ENCODE data around the gene SCAPER.

DNA sequence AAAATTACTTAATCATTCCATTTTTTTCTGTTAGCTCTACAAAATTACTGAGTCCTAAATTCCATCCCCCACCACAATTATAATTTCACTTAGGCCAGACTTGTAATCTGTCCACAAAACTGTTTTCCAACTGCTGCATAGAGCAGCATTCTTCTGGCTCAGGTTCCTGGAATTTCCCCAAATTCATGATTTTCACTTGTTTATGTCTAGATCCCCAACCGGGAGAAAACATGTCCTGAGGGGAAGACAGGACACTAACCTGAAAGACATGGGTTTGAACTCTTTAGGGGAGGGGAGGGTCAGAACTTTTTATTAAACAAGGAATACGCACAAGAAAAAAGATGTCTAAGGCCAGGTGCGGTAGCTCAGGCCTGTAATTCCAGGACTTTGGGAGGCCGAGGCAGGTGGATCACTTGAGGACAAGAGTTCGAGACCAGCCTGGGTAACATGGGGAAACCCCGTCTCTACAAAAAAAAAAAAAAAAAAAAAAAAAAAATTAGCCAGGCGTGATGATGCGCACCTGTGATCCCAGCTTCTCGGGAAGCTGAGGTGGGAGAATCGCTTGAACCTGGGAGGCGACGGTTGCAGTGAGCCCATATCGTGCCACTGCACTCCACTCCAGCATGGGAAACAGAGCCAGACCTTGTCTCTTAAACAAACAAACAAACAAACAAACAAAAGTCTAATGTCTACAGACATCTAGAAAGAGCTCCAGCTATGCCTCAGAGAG is 595.4 kb downstream of the SCAPER start:
- TF ChIP-seq POLR2A (IDR thresholded peaks at IDR 0.05; ENCODE audit: low read length) (no peak), GATA1 (IDR thresholded peaks at IDR 0.05; ENCODE audit: low read depth, low read length) (no peak)
